HUES64 (cell line): ENCODE measurements around the gene RTN4IP1.

Experiments
- H3K27ac ChIP-seq: 2 replicates; pipeline ENCODE4 v1.7.0; 2013; ENCODE audit warnings: low read depth, low read length, inconsistent platforms
- H3K27me3 ChIP-seq: 2 replicates; pipeline ENCODE4 v1.6.1; 2013; ENCODE audit warnings: mild to moderate bottlenecking, low read length; ENCODE audit not compliant: insufficient read depth
- H3K36me3 ChIP-seq: 2 replicates; pipeline ENCODE4 v1.6.1; 2013; ENCODE audit warnings: mild to moderate bottlenecking, low read length; ENCODE audit not compliant: insufficient read depth
- H3K4me1 ChIP-seq: 2 replicates; pipeline ENCODE4 v1.6.1; 2013; ENCODE audit warnings: mild to moderate bottlenecking, low read length, moderate library complexity; ENCODE audit not compliant: insufficient read depth
- H3K4me3 ChIP-seq: 2 replicates; pipeline ENCODE4 v1.5.1; 2013; ENCODE audit warnings: mild to moderate bottlenecking, low read length, moderate library complexity
- H3K9ac ChIP-seq: 2 replicates; pipeline ENCODE4 v1.6.1; 2013; ENCODE audit warnings: mild to moderate bottlenecking, low read depth, low read length
- H3K9me3 ChIP-seq: 2 replicates; pipeline ENCODE4 v1.6.1; 2013; ENCODE audit warnings: low read depth, low read length; ENCODE audit not compliant: insufficient read depth
- WGBS: fragments of 150-250, 120-280 bp; methylation state at CpG from one replicate; pipeline ENCODE4 v1.1.7; 2013; ENCODE audit warnings: missing lambda C conversion rate; 5-methylcytosine and 5-hydroxymethylcytosine counted together

The RTN4IP1 gene

GRCh38 chr6:106579281-106579680 is 50.0 kb downstream of the RTN4IP1 start:
- H3K27ac ChIP-seq, result no peak overlapping the region
- no peak overlapping the region for H3K4me3 ChIP-seq
- H3K9ac ChIP-seq, result no peak overlapping the region
- H3K36me3 ChIP-seq, result peaks cover 23% of the 10 kb centered on the region
- H3K4me1 ChIP-seq, result no peaks in the 10 kb centered on the region; the same call in 1 of the 2 replicates
- H3K9me3 ChIP-seq, result no peaks in the 10 kb centered on the region
- no peaks in the 10 kb centered on the region for H3K27me3 ChIP-seq
- WGBS, result 84% methylated on average over 2 of the region's 2 CpGs

- H3K4me3 ChIP-seq, result no peak overlapping the region
- H3K4me1 ChIP-seq, result no peaks in the 10 kb centered on the region; the same call in 1 of the 2 replicates
- no peaks in the 10 kb centered on the region for H3K27me3 ChIP-seq
- WGBS, result 91% methylated on average over 16 of the region's 16 CpGs
- H3K36me3 ChIP-seq, result peaks cover 20% of the 10 kb centered on the region
- no peaks in the 10 kb centered on the region for H3K9me3 ChIP-seq
- H3K27ac ChIP-seq, result no peak overlapping the region
- no peak overlapping the region for H3K9ac ChIP-seq
Measured at GRCh38 chr6:106574741-106575458, 54.4 kb downstream of the RTN4IP1 start.

- H3K36me3 ChIP-seq, result peaks cover 20% of the 10 kb centered on the region
- WGBS, result 95% methylated on average over 6 of the region's 6 CpGs
- H3K9me3 ChIP-seq, result no peaks in the 10 kb centered on the region
- no peak overlapping the region for H3K27ac ChIP-seq
- H3K9ac ChIP-seq, result no peak overlapping the region
- no peaks in the 10 kb centered on the region; the same call in 1 of the 2 replicates for H3K4me1 ChIP-seq
- H3K4me3 ChIP-seq, result no peak overlapping the region
- H3K27me3 ChIP-seq, result no peaks in the 10 kb centered on the region
Measured at GRCh38 chr6:106572875-106573585, 56.3 kb downstream of the RTN4IP1 start.

- peaks cover 15% of the 10 kb centered on the region for H3K36me3 ChIP-seq
- H3K9ac ChIP-seq, result no peak overlapping the region
- H3K4me3 ChIP-seq, result no peak overlapping the region
- no peaks in the 10 kb centered on the region for H3K27me3 ChIP-seq
- 85% methylated on average over 5 of the region's 5 CpGs for WGBS
- H3K9me3 ChIP-seq, result no peaks in the 10 kb centered on the region
- H3K27ac ChIP-seq, result no peak overlapping the region
- H3K4me1 ChIP-seq, result no peaks in the 10 kb centered on the region; the same call in 1 of the 2 replicates
Measured at GRCh38 chr6:106572436-106572835, 56.9 kb downstream of the RTN4IP1 start.

GRCh38 chr6:106569428-106569827 is 59.9 kb downstream of the RTN4IP1 start:
- H3K27ac ChIP-seq, result no peak overlapping the region
- H3K27me3 ChIP-seq, result no peaks in the 10 kb centered on the region
- no peak overlapping the region for H3K4me3 ChIP-seq
- peaks cover 14% of the 10 kb centered on the region for H3K36me3 ChIP-seq
- no peak overlapping the region for H3K9ac ChIP-seq
- peaks cover 6% of the 10 kb centered on the region; the same call in 1 of the 2 replicates for H3K4me1 ChIP-seq
- WGBS, result 97% methylated on average over 4 of the region's 4 CpGs
- no peaks in the 10 kb centered on the region for H3K9me3 ChIP-seq

GRCh38 chr6:106568530-106568929 is 60.8 kb downstream of the RTN4IP1 start:
- no peaks in the 10 kb centered on the region for H3K27me3 ChIP-seq
- no peak overlapping the region for H3K9ac ChIP-seq
- H3K27ac ChIP-seq, result no peak overlapping the region
- H3K36me3 ChIP-seq, result peaks cover 14% of the 10 kb centered on the region
- no peak overlapping the region for H3K4me3 ChIP-seq
- H3K9me3 ChIP-seq, result no peaks in the 10 kb centered on the region
- 92% methylated on average over 2 of the region's 2 CpGs for WGBS
- peaks cover 11% of the 10 kb centered on the region for H3K4me1 ChIP-seq

GRCh38 chr6:106564476-106564875 is 64.8 kb downstream of the RTN4IP1 start:
- Histone ChIP-seq H3K36me3 (no peaks in the 10 kb centered on the region; the same call in 1 of the 2 replicates), H3K4me1 (peaks cover 15% of the 10 kb centered on the region), H3K4me3 (no peak overlapping the region), H3K9ac (no peak overlapping the region), H3K9me3 (no peaks in the 10 kb centered on the region), H3K27me3 (no peaks in the 10 kb centered on the region), H3K27ac (no peak overlapping the region)
- 61% methylated on average over 2 of the region's 4 CpGs for WGBS

- 86% methylated on average over 2 of the region's 2 CpGs for WGBS
- H3K9me3 ChIP-seq, result no peaks in the 10 kb centered on the region
- no peak overlapping the region for H3K9ac ChIP-seq
- no peak overlapping the region for H3K27ac ChIP-seq
- no peak overlapping the region for H3K4me3 ChIP-seq
- H3K27me3 ChIP-seq, result no peaks in the 10 kb centered on the region
- H3K4me1 ChIP-seq, result peaks cover 15% of the 10 kb centered on the region
- no peaks in the 10 kb centered on the region; the same call in 1 of the 2 replicates for H3K36me3 ChIP-seq
Measured at GRCh38 chr6:106563614-106564013, 65.7 kb downstream of the RTN4IP1 start.

- H3K4me3 ChIP-seq, result no peak overlapping the region
- no peaks in the 10 kb centered on the region for H3K9me3 ChIP-seq
- peaks cover 15% of the 10 kb centered on the region for H3K4me1 ChIP-seq
- 79% methylated on average over 6 of the region's 6 CpGs for WGBS
- no peaks in the 10 kb centered on the region for H3K36me3 ChIP-seq
- H3K27me3 ChIP-seq, result no peaks in the 10 kb centered on the region
- H3K9ac ChIP-seq, result no peak overlapping the region
- H3K27ac ChIP-seq, result no peak overlapping the region
Measured at GRCh38 chr6:106561686-106562405, 67.5 kb downstream of the RTN4IP1 start.

GRCh38 chr6:106560996-106561685 is 68.2 kb downstream of the RTN4IP1 start:
- Histone ChIP-seq H3K9ac (no peak overlapping the region), H3K27me3 (no peaks in the 10 kb centered on the region), H3K36me3 (no peaks in the 10 kb centered on the region), H3K9me3 (no peaks in the 10 kb centered on the region), H3K4me3 (no peak overlapping the region), H3K27ac (no peak overlapping the region), H3K4me1 (peaks cover 13% of the 10 kb centered on the region)
- WGBS, result 88% methylated on average over 7 of the region's 7 CpGs
